SK-N-MC (cell line): ENCODE results near the gene IAH1.
A peak's percentile ranks its signal among the peaks of the same experiment; 100 is the strongest.

Source experiments
- DNase-seq: peaks from one replicate; pipeline ENCODE4 v3.0.0-alpha.2; 2011; ENCODE audit warnings: low read depth, low spot score
- H3K27ac ChIP-seq: fragments of 200-600 bp; sonication (generic); 2 replicates; pipeline ENCODE4 v1.5.1; 2016; ENCODE audit warnings: mixed run types
- H3K36me3 ChIP-seq: fragments of 200-600 bp; sonication (generic); 2 replicates; pipeline ENCODE4 v1.6.1; 2017; ENCODE audit warnings: antibody characterized with exemption, low read length, mixed read lengths; ENCODE audit not compliant: insufficient read depth
- H3K4me3 ChIP-seq: fragments of 200-600 bp; sonication (generic); 2 replicates; pipeline ENCODE4 v1.5.1; 2016
- H3K9ac ChIP-seq: fragments of 200-600 bp; sonication (generic); 2 replicates; pipeline ENCODE4 v1.8.0; 2017; ENCODE audit warnings: mixed run types, mixed read lengths; ENCODE audit not compliant: insufficient read length
- H3K9me3 ChIP-seq: fragments of 200-600 bp; sonication (generic); 2 replicates; pipeline ENCODE4 v1.6.1; 2017; ENCODE audit warnings: low read depth, mild to moderate bottlenecking, antibody characterized with exemption, low read length, moderate library complexity, mixed read lengths
- EZH2 ChIP-seq: fragments of 200-600 bp; sonication (generic); IDR thresholded peaks from one replicate; pipeline ENCODE4 v1.6.1; 2017; ENCODE audit warnings: antibody characterized with exemption
- FOXP2 ChIP-seq: optimal IDR thresholded peaks from 2 replicates; pipeline ENCODE3; 2011; ENCODE audit warnings: mild to moderate bottlenecking, moderate library complexity; ENCODE audit not compliant: insufficient read depth; ENCODE audit errors: extremely low read length, control extremely low read depth
- POLR2AphosphoS5 ChIP-seq: IDR thresholded peaks from 2 replicates; pipeline ENCODE4 v1.6.1; 2012; ENCODE audit warnings: mild to moderate bottlenecking, low read depth, low read length, borderline replicate concordance

IAH1 gene

DNA sequence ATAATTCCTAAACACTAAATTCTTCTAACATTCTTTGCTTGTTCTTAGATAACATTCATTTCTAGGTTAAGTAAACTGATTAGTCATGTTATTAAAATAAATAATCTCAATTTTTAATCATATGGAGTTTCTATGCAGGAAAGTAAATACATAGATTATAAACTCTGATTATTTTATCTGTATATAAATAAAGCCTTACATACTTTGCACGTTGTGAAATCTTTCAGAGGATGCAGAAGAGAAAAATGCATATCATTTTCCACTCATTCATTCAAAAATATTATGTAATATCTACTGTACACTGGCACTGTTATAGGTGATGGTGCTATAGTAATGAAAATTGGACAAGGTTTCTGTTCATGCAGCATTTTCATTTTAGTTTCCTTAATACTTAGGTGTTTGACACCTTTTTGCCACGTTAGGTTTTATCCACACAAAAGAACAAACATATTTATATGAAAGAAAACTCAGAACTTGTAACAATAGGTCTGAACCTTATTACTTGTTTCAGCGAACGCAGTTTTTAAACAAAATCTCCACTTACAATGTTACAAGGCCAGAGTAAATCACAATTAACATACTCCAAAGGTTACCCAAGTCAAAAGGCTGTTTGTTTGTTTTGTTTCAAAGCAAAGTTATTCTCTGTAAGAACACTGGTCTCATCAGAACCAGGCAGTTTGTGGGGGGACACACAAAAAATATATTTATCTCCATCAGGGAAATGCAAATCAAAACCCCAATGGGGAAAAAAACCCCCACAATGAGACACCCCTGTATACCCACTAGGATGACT lies 53.8 kb downstream of the IAH1 start:
- Histone ChIP-seq H3K9ac (no peak overlapping the region), H3K27ac (no peak overlapping the region), H3K36me3 (peaks cover 58% of the 10 kb centered on the region), H3K4me3 (no peak overlapping the region), H3K9me3 (no peaks in the 10 kb centered on the region)
- no peak for TF ChIP-seq EZH2
- TF ChIP-seq FOXP2 = no peak
- TF ChIP-seq POLR2AphosphoS5 = no peak
- DNase-seq = no peak

- H3K27ac ChIP-seq = no peak overlapping the region
- H3K36me3 ChIP-seq = peaks cover 63% of the 10 kb centered on the region
- H3K9me3 ChIP-seq = no peaks in the 10 kb centered on the region
- no peak for TF ChIP-seq FOXP2
- no peak for TF ChIP-seq EZH2
- TF ChIP-seq POLR2AphosphoS5 = no peak
- no peak for DNase-seq
- no peak overlapping the region for H3K4me3 ChIP-seq
- no peak overlapping the region for H3K9ac ChIP-seq
These were observed 58.1 kb downstream of the IAH1 start for GRCh38 chr2:9532421-9532820.

GRCh38 chr2:9533663-9534062 lies 59.3 kb downstream of the IAH1 start:
- no peak overlapping the region for H3K4me3 ChIP-seq
- no peaks in the 10 kb centered on the region for H3K9me3 ChIP-seq
- TF ChIP-seq POLR2AphosphoS5 (no peak), FOXP2 (no peak), EZH2 (no peak)
- H3K9ac ChIP-seq = no peak overlapping the region
- H3K36me3 ChIP-seq = peaks cover 53% of the 10 kb centered on the region
- no peak overlapping the region for H3K27ac ChIP-seq
- DNase-seq = no peak

DNA sequence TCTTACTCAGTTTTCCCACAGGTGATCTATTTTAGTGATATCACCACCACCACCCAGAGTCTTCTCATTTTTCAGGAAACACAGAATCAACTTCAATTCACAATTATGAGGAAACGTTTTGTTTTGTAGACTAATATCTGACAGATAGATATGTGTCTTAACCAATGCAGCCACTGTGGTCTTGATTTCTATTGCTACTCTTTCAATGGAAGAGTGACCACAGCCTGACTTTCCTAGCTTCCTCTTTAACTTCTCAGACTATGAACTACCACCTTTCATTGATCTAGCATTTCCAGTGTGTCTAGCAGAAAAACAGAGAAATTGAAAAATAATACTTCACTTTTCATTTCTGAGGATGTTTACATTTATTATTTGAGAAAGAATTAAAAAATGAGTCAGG lies 60.8 kb downstream of the IAH1 start:
- H3K9me3 ChIP-seq = no peaks in the 10 kb centered on the region
- TF ChIP-seq POLR2AphosphoS5 (no peak), EZH2 (no peak), FOXP2 (no peak)
- peaks cover 38% of the 10 kb centered on the region for H3K36me3 ChIP-seq
- H3K4me3 ChIP-seq = no peak overlapping the region
- no peak for DNase-seq
- no peak overlapping the region for H3K27ac ChIP-seq
- H3K9ac ChIP-seq = no peak overlapping the region

GRCh38 chr2:9536504-9536903 lies 62.2 kb downstream of the IAH1 start:
- DNase-seq = no peak
- Histone ChIP-seq H3K36me3 (peaks cover 37% of the 10 kb centered on the region), H3K9ac (no peak overlapping the region), H3K4me3 (no peak overlapping the region), H3K27ac (no peak overlapping the region), H3K9me3 (no peaks in the 10 kb centered on the region)
- TF ChIP-seq POLR2AphosphoS5 (no peak), EZH2 (no peak), FOXP2 (no peak)

GRCh38 chr2:9538000-9538507 lies 63.7 kb downstream of the IAH1 start:
- Histone ChIP-seq H3K27ac (peak overlapping the region; percentile 93), H3K9me3 (no peaks in the 10 kb centered on the region), H3K9ac (peak overlapping the region; percentile 38), H3K36me3 (peaks cover 30% of the 10 kb centered on the region), H3K4me3 (peak overlapping the region; percentile 52)
- DNase-seq = peak; percentile 51
- TF ChIP-seq EZH2 (no peak), FOXP2 (no peak), POLR2AphosphoS5 (no peak)
